Measurements from ENCODE around the gene CNTNAP3. TPM values are rescaled to one million over a fixed set of nuclear protein-coding genes. Genes with fewer than 3 reads are reported as not detected.

Gene CNTNAP3
- total and polyA plus RNA-seq, 4 donors = 7.5 to 16.3 (median 9.7) TPM

Other genes starting within 250 kb of the CNTNAP3 start
- not detected for gene SPATA31A1, start 67.5 kb upstream of the CNTNAP3 start, total RNA-seq
- gene SPATA31A1, start 67.5 kb upstream of the CNTNAP3 start, polyA plus RNA-seq = not detected